ENCODE results near the gene TMC1.

The TMC1 gene

GRCh38 chr9:72882117-72882775, 360.8 kb downstream of the TMC1 start:
- DNase-seq, result no peak

- no peak for DNase-seq
Measured at GRCh38 chr9:72883875-72884274, 362.5 kb downstream of the TMC1 start.

GRCh38 chr9:72884508-72884907, 363.1 kb downstream of the TMC1 start:
- no peak for DNase-seq

Data from activated CD4-positive, alpha-beta T cell treated with anti-CD3 and anti-CD28 coated beads, Interleukin-2, amount 50 U/mL, for 4 hours (primary cell).